ENCODE measurements around the gene TGIF1. TPM values are rescaled to one million over a fixed set of nuclear protein-coding genes. Genes with fewer than 3 reads are reported as not detected.

The TGIF1 gene
- total and polyA plus RNA-seq, 9 of the 15 experiments (the other 6 are each of a cell fraction or from before 2014, with no cell fraction given) = 16.1 to 77.7 (median 44.6) TPM

- TF ChIP-seq CUX1 (CRISPR knock-in tag; IDR thresholded peaks at IDR 0.05) (no peak), E2F1 (CRISPR knock-in tag; IDR thresholded peaks at IDR 0.05) (no peak), E2F4 (CRISPR knock-in tag; IDR thresholded peaks at IDR 0.05; ENCODE audit: low read depth) (no peak), ARID3A (IDR thresholded peaks at IDR 0.05; ENCODE audit: borderline replicate concordance, low read depth, low read length) (no peak), ZNF584 (CRISPR knock-in tag; IDR thresholded peaks at IDR 0.05; ENCODE audit: low read depth) (no peak), CREB1 (IDR thresholded peaks at IDR 0.05) (no peak), CREB1 (CRISPR knock-in tag; IDR thresholded peaks at IDR 0.05) (no peak), THRA (IDR thresholded peaks at IDR 0.05) (no peak), CREB3 (tag; conservative IDR thresholded peaks at IDR 0.05; ENCODE audit: low read depth) (no peak), SIN3A (IDR thresholded peaks at IDR 0.05; ENCODE audit: borderline replicate concordance in 2 of 2, control insufficient read depth in 1 of 2, low read depth in 2 of 2, low read length in 2 of 2) (peak in 1 of 2 experiments; percentile 81; a peak in 3 of 4 replicates), GTF2B (IDR thresholded peaks at IDR 0.05; ENCODE audit: extremely low read depth, insufficient read length) (no peak), PML (IDR thresholded peaks at IDR 0.05; ENCODE audit: low read length) (no peak), MEF2A (IDR thresholded peaks at IDR 0.05; ENCODE audit: control insufficient read depth, low read depth, low read length) (no peak), PURB (CRISPR knock-in tag; IDR thresholded peaks at IDR 0.05; ENCODE audit: low read depth) (no peak)
Observed at GRCh38 chr18:3449512-3450011, 410 bp upstream of the TGIF1 start (continued).

All from K562 (cell line).